ENCODE data around the gene RBFOX1. TPM values are rescaled to one million over a fixed set of nuclear protein-coding genes. Genes with fewer than 3 reads are reported as not detected.

RBFOX1 gene
- total RNA-seq, 2 experiments from 2014 or later, result not detected

DNA sequence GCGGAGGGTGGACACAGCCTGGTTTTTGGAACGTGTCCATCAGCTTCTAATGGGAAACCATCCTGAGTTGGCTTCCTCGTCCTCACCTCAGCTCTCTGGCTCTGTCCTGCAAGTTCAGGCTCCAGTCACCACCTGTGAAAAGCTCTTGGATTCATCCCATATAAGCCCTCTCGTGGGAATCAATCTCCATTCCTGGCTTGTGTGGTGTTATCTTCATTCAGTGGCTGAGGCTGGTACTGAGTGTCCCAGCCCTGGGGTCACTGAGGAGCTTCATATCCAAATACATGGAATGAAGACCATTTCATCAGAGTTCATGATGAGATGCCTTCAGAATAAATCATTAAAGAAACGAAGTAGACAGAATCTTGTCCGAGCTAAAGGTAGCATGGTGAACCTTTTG is 189.2 kb downstream of the RBFOX1 start:
- H3K9me3 Mint-ChIP-seq, result peaks cover 21% of the 10 kb centered on the region
- no peaks in the 10 kb centered on the region for H3K36me3 Mint-ChIP-seq (ENCODE audit: low read depth)
- H3K4me3 Mint-ChIP-seq, result no peak overlapping the region
- H3K27me3 Mint-ChIP-seq, result no peaks in the 10 kb centered on the region
- H3K27ac Mint-ChIP-seq, result no peak overlapping the region
- CTCF ChIA-PET, result no interaction called here
- POLR2A ChIA-PET, result no interaction called here
- no peak for DNase-seq
- H3K4me1 Mint-ChIP-seq, result no peaks in the 10 kb centered on the region

DNA sequence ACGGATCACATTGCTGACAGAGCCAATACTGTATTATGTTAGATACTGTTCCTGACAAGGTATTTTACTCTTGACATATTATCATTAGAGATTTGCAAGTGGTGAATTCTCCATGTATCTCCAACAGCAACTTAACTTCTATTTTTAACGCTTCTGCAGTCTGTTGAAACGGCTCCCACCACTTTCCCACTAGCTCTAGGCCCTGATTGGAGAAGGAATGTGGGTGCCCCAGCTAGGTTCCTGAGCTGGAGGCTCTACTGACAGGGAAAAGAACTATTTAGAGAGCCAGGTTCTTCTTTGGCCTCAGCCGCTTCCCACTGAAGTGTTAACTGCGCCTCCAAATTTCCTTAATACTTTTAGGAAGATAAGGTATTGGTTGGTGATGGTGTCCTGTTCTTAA is 191.8 kb downstream of the RBFOX1 start:
- H3K9me3 Mint-ChIP-seq, result peaks cover 11% of the 10 kb centered on the region
- POLR2A ChIA-PET, result no interaction called here
- no peak for DNase-seq
- no peaks in the 10 kb centered on the region for H3K36me3 Mint-ChIP-seq (ENCODE audit: low read depth)
- no peaks in the 10 kb centered on the region for H3K27me3 Mint-ChIP-seq
- CTCF ChIA-PET, result no interaction called here
- no peak overlapping the region for H3K27ac Mint-ChIP-seq
- H3K4me3 Mint-ChIP-seq, result no peak overlapping the region
- no peaks in the 10 kb centered on the region for H3K4me1 Mint-ChIP-seq

GRCh38 chr16:7526736-7527135 is 194.1 kb downstream of the RBFOX1 start:
- ChIA-PET CTCF (no interaction called here), POLR2A (no interaction called here)
- Mint-ChIP-seq H3K36me3 (ENCODE audit: low read depth) (no peaks in the 10 kb centered on the region), H3K27me3 (no peaks in the 10 kb centered on the region), H3K9me3 (peaks cover 6% of the 10 kb centered on the region), H3K27ac (no peak overlapping the region), H3K4me1 (no peaks in the 10 kb centered on the region), H3K4me3 (no peak overlapping the region)
- DNase-seq, result no peak

DNA sequence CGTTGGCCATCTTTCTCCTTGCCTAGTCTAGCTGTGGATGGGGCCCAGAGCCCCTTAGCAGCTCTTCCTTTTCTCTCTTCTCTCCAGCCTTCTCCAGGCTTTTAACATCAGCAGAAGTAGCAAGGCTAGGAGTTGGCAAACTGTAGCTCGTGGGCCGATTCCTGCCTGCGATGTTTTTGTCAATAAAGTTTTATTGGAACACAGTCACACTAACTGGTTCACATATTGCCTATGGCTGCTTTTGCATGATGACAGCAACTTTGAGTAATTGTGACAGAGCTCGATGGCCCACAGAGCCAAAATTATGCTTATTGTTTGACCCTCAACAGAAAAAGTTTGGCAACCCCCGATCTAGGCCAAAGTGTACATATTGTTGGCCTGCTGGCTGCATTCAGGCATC is 199.9 kb downstream of the RBFOX1 start:
- POLR2A ChIA-PET, result no interaction called here
- Mint-ChIP-seq H3K36me3 (ENCODE audit: low read depth) (no peaks in the 10 kb centered on the region), H3K4me3 (no peak overlapping the region), H3K27ac (no peak overlapping the region), H3K4me1 (no peaks in the 10 kb centered on the region), H3K9me3 (peaks cover 24% of the 10 kb centered on the region), H3K27me3 (no peaks in the 10 kb centered on the region)
- CTCF ChIA-PET, result no interaction called here
- no peak for DNase-seq

DNA sequence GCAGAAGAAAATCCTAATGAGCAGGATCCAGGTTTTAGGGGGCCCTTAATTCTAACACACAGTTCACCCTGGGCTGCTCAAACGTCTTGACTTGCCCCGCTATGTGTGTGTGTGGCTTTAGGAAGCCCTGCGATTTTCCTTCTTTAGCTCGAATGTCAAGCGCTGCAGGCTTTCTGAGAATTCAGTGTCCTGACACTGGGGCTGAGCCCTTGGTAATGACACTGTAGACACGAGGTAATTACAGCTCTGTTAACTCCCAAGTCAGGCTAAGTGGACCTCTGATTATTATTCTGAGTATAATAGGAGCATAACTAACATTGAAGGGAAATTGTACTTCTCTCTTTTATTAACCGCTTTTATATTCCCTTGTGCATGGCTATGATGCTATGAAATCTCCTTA is 202.1 kb downstream of the RBFOX1 start:
- Mint-ChIP-seq H3K9me3 (peaks cover 33% of the 10 kb centered on the region), H3K27me3 (no peaks in the 10 kb centered on the region), H3K4me1 (no peaks in the 10 kb centered on the region), H3K4me3 (no peak overlapping the region), H3K36me3 (ENCODE audit: low read depth) (no peaks in the 10 kb centered on the region), H3K27ac (no peak overlapping the region)
- ChIA-PET POLR2A (no interaction called here), CTCF (no interaction called here)
- DNase-seq, result no peak

GRCh38 chr16:7541026-7541425 is 208.4 kb downstream of the RBFOX1 start:
- no peak overlapping the region for H3K4me3 Mint-ChIP-seq
- H3K9me3 Mint-ChIP-seq, result peaks cover 35% of the 10 kb centered on the region
- H3K4me1 Mint-ChIP-seq, result no peaks in the 10 kb centered on the region
- no peaks in the 10 kb centered on the region for H3K27me3 Mint-ChIP-seq
- H3K27ac Mint-ChIP-seq, result no peak overlapping the region
- no peaks in the 10 kb centered on the region for H3K36me3 Mint-ChIP-seq (ENCODE audit: low read depth)
- DNase-seq, result no peak
- ChIA-PET POLR2A (no interaction called here), CTCF (no interaction called here)

DNA sequence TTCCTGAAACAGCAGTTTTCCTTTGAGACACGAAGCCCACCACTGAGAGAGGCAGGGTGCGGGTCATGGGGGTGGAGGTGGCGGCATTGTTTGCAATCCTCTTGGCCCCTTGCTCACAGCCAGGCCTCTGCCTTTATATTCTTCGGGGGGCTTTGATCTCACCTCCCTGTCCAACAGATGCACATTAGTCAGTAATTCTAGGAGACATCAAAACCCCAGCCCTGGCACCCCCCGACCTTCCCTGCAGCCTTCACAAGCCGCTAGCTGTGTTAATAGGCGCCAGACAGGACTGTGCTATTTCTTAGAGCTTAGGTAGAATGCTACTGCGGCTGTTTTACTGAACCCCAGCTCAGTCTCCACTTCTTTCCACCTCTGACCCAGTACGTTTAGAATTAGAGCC is 212.6 kb downstream of the RBFOX1 start:
- peaks cover 25% of the 10 kb centered on the region for H3K9me3 Mint-ChIP-seq
- CTCF ChIA-PET, result no interaction called here
- no peaks in the 10 kb centered on the region for H3K27me3 Mint-ChIP-seq
- H3K36me3 Mint-ChIP-seq (ENCODE audit: low read depth), result no peaks in the 10 kb centered on the region
- no peaks in the 10 kb centered on the region for H3K4me1 Mint-ChIP-seq
- H3K27ac Mint-ChIP-seq, result no peak overlapping the region
- no peak for DNase-seq
- no peak overlapping the region for H3K4me3 Mint-ChIP-seq
- POLR2A ChIA-PET, result no interaction called here

GRCh38 chr16:7546948-7547347 is 214.3 kb downstream of the RBFOX1 start:
- POLR2A ChIA-PET, result no interaction called here
- Mint-ChIP-seq H3K36me3 (ENCODE audit: low read depth) (no peaks in the 10 kb centered on the region), H3K27ac (no peak overlapping the region)

GRCh38 chr16:7547736-7548135 is 215.1 kb downstream of the RBFOX1 start:
- H3K4me1 Mint-ChIP-seq, result no peaks in the 10 kb centered on the region
- no peak overlapping the region for H3K27ac Mint-ChIP-seq
- no peak for DNase-seq
- no peak overlapping the region for H3K4me3 Mint-ChIP-seq
- H3K27me3 Mint-ChIP-seq, result no peaks in the 10 kb centered on the region
- POLR2A ChIA-PET, result no interaction called here
- H3K9me3 Mint-ChIP-seq, result peaks cover 23% of the 10 kb centered on the region
- H3K36me3 Mint-ChIP-seq (ENCODE audit: low read depth), result no peaks in the 10 kb centered on the region
- CTCF ChIA-PET, result no interaction called here

More at GRCh38 chr16:7546948-7547347, 214.3 kb downstream of the RBFOX1 start:
- Mint-ChIP-seq H3K4me3 (no peak overlapping the region), H3K27me3 (no peaks in the 10 kb centered on the region), H3K4me1 (no peaks in the 10 kb centered on the region), H3K9me3 (peaks cover 23% of the 10 kb centered on the region)
- CTCF ChIA-PET, result no interaction called here
- no peak for DNase-seq

GRCh38 chr16:7548796-7549318 is 216.2 kb downstream of the RBFOX1 start:
- CTCF ChIA-PET, result no interaction called here
- Mint-ChIP-seq H3K4me3 (no peak overlapping the region), H3K4me1 (no peaks in the 10 kb centered on the region), H3K27me3 (no peaks in the 10 kb centered on the region), H3K36me3 (ENCODE audit: low read depth) (no peaks in the 10 kb centered on the region), H3K27ac (no peak overlapping the region), H3K9me3 (peaks cover 26% of the 10 kb centered on the region)
- DNase-seq, result no peak
- POLR2A ChIA-PET, result no interaction called here

- H3K27me3 Mint-ChIP-seq, result no peaks in the 10 kb centered on the region
- peaks cover 20% of the 10 kb centered on the region for H3K9me3 Mint-ChIP-seq
- DNase-seq, result no peak
- H3K4me3 Mint-ChIP-seq, result no peak overlapping the region
- ChIA-PET CTCF (no interaction called here), POLR2A (no interaction called here)
- no peaks in the 10 kb centered on the region for H3K36me3 Mint-ChIP-seq (ENCODE audit: low read depth)
- H3K4me1 Mint-ChIP-seq, result no peaks in the 10 kb centered on the region
- no peak overlapping the region for H3K27ac Mint-ChIP-seq
Measured at GRCh38 chr16:7550096-7550495, 217.5 kb downstream of the RBFOX1 start.

GRCh38 chr16:7555459-7555858 is 222.8 kb downstream of the RBFOX1 start:
- Mint-ChIP-seq H3K27me3 (no peaks in the 10 kb centered on the region), H3K4me3 (no peak overlapping the region), H3K36me3 (ENCODE audit: low read depth) (no peaks in the 10 kb centered on the region), H3K9me3 (peaks cover 11% of the 10 kb centered on the region), H3K27ac (no peak overlapping the region), H3K4me1 (no peaks in the 10 kb centered on the region)
- CTCF ChIA-PET, result no interaction called here
- POLR2A ChIA-PET, result no interaction called here
- DNase-seq, result no peak

DNA sequence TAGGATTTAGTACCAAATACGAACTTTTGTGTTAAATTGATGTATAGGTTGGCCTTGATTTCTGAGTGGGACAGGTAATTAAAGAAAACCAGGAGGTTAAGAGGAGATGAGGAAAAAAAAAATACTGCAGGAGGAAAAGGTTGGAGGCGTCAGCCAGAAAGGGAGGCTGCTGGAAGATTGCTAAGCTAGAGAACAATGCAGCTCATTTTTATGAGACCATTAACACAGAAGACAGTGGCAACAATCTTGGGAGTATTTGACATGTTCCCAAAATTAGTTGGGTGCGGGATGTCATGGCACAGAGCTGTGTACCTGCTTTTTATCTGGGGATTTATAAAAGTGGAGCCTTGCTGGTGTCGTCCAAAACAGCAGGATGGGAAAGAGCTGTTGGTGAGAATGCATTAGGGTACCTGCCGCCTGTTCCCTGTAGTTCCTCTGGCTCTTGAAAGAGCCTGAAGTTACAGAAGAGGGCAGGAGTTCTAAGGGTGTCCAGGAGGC is 229.3 kb downstream of the RBFOX1 start:
- Mint-ChIP-seq H3K27ac (no peak overlapping the region), H3K4me3 (no peak overlapping the region), H3K4me1 (no peaks in the 10 kb centered on the region), H3K27me3 (no peaks in the 10 kb centered on the region), H3K36me3 (ENCODE audit: low read depth) (no peaks in the 10 kb centered on the region), H3K9me3 (peaks cover 22% of the 10 kb centered on the region)
- DNase-seq, result no peak
- ChIA-PET POLR2A (no interaction called here), CTCF (no interaction called here)

DNA sequence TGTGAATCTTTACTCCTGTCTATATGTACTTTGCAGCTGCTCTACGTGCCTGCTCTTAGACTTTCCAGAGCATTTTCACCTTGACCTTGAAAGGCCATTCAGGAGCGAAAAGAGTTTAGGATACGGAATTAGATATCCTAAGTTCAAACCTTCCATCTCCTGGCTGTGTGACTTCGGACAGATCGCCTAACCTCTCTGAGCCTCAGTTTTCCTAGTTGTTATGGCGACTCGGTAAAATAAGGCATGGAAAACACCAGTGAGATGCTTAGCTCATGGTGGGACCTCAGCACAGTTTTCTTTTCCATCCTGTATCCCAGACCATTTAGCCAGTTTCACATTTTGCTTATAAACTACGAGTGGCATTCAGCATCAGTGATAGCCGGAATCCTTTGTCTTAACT is 233.7 kb downstream of the RBFOX1 start:
- Mint-ChIP-seq H3K27ac (no peak overlapping the region), H3K36me3 (ENCODE audit: low read depth) (no peaks in the 10 kb centered on the region), H3K27me3 (no peaks in the 10 kb centered on the region), H3K4me1 (no peaks in the 10 kb centered on the region), H3K9me3 (peaks cover 24% of the 10 kb centered on the region), H3K4me3 (no peak overlapping the region)
- ChIA-PET POLR2A (no interaction called here), CTCF (no interaction called here)
- DNase-seq, result no peak

DNA sequence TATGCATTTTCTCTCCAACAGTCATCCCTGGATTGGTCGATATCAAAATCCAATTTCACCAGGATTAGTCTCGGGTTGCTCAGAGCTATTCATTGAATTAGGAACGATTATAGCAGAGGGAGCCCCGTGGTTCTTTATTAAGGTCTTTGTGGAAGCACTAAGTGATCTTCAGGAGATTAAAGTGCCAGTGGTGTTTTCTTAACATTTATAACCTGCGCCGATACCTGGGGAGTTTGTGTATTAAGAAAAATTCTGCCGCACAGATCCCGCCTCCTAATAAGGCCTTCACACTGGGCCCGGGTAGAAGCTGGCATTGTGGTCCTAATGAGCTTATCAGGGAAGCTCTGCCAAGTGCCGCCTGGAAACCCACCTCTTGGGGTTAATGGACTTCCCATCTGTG is 238.7 kb downstream of the RBFOX1 start:
- no peaks in the 10 kb centered on the region for H3K36me3 Mint-ChIP-seq (ENCODE audit: low read depth)
- H3K27me3 Mint-ChIP-seq, result no peaks in the 10 kb centered on the region
- H3K4me1 Mint-ChIP-seq, result no peaks in the 10 kb centered on the region
- H3K27ac Mint-ChIP-seq, result no peak overlapping the region
- ChIA-PET POLR2A (no interaction called here), CTCF (no interaction called here)
- H3K4me3 Mint-ChIP-seq, result no peak overlapping the region
- DNase-seq, result no peak
- peaks cover 22% of the 10 kb centered on the region for H3K9me3 Mint-ChIP-seq

Measured in activated CD4-positive, alpha-beta memory T cell treated with anti-CD3 and anti-CD28 coated beads, Interleukin-2, amount 10 ng/mL, durations not matched to agents 7 days and 5 days (primary cell).